Activated CD4-positive, alpha-beta T cell treated with anti-CD3 and anti-CD28 coated beads for 4 hours (primary cell): Measurements from ENCODE around the gene LEMD1.
"Not testable (repeated sequence)": the region's sequence is repeated elsewhere in the genome, so short reads cannot be mapped to it uniquely, and the experiment has no call there.

Source experiments
- DNase-seq, 2 donors: peaks; one replicate each; pipeline ENCODE4 v3.0.0-alpha.2; 2020

Gene LEMD1

GRCh38 chr1:205424901-205425600 lies 3.2 kb upstream of the LEMD1 start:
- DNase-seq: no peak

DNA sequence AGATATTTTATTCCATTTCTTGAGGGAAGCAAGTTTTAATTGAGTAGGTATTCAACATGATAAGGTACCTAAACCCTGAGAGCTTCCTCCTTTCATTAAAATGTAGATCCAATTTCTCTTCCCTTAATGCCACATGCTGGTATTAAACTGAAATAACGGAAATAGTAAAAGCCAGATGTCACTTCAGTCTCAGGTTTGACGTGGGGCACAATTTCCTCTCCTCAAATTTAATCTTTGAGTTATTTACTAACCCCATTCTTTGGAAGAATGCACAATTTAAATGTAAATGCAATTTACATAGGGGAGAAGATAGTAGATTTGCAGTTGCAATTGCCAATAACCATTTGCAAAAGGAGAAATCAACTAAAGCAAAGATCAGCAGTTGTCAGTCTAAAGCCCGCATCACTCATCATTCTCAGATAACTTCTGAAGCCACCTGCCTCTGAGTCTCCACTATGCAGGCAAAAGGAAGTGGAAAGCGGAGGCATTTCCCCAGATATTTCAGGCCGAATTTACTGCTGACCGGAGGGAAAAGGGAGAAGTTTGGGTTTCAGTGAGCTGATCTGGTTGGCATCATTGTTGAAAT lies 2.1 kb upstream of the LEMD1 start:
- DNase-seq: no peak

- no peak for DNase-seq
Measured at GRCh38 chr1:205422993-205423642, 1.3 kb upstream of the LEMD1 start.

DNA sequence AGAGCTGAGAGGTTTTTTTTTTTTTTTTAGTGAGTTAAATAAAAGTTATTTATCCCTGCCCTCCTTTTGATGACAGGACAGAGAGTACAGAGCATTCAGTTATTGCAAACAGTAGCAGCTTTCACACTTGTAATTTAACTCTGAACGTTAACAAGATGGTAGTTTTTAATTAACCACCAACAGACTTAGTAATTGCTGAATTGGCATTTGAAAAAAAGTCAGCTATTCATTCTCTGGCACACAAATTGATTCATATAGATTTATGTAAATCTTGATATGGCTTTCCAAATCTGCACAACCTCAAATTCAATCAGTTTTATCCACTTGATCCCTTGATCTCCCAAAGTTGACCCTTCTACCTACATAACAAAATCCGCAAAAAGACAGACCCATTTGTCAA lies 918 bp downstream of the LEMD1 start:
- DNase-seq: no peak

- DNase-seq: no peak
Measured at GRCh38 chr1:205417870-205418635, 3.8 kb downstream of the LEMD1 start.

DNA sequence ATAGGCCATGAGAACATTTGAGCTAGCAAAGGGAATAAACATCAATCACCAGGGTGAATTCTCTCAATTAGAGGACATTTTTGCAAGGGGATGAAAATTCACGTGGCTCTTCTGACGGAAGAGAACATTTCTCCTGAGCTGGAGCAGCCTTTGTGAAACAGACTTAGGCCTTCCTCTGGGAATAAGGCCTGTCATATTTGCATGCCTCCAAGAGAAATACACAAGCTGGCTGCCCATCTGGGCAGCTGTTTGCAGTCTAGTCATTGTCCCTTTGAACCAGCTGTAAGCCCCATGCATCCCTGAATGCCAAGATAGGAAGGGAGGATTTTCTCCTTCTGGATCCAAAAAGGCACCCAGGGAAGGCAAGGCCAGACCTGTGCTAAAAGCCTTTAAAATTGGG lies 5.5 kb downstream of the LEMD1 start:
- no peak for DNase-seq

GRCh38 chr1:205410581-205411298 lies 11.1 kb downstream of the LEMD1 start:
- DNase-seq: no peak

- DNase-seq: no peak
Measured at GRCh38 chr1:205407970-205408369, 13.9 kb downstream of the LEMD1 start.

DNA sequence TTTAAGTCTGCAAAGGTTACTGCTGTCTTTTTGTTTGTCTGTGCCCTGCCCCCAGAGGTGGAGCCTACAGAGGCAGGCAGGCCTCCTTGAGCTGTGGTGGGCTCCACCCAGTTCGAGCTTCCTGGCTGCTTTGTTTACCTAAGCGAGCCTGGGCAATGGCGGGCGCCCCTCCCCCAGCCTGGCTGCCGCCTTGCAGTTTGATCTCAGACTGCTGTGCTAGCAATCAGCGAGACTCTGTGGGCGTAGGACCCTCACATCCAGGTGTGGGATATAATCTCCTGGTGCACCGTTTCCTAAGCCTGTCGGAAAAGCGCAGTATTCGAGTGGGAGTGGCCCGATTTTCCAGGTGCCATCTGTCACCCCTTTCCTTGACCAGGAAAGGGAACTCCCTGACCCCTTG lies 15.6 kb downstream of the LEMD1 start:
- not testable (repeated sequence) for DNase-seq

- DNase-seq: not testable (repeated sequence)
Measured at GRCh38 chr1:205404484-205404883, 17.4 kb downstream of the LEMD1 start.

GRCh38 chr1:205398586-205398985 lies 23.3 kb downstream of the LEMD1 start:
- no peak for DNase-seq

GRCh38 chr1:205396967-205397616 lies 24.8 kb downstream of the LEMD1 start:
- DNase-seq: peak in 1 of 2 donors; percentile 7

- no peak for DNase-seq
Measured at GRCh38 chr1:205395616-205396015, 26.2 kb downstream of the LEMD1 start.

DNA sequence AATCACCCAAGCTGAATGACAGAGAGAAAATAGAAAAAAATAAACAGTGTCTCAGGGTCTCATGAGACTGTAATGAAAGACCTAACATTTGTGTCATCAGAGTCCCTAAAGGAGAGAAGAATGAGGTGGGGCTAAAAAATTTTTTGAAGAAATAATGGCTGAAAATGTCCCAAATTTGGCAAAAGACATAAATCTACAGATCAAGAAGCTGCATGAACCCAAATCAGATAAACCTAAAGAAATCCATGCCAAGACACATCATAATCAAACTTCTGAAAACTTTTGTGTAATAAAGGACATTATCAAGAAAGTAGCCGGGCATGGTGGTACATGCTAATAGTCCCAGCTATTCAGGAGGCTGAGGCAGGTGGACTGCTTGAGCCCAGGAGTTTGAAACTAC lies 29.2 kb downstream of the LEMD1 start:
- no peak for DNase-seq

DNA sequence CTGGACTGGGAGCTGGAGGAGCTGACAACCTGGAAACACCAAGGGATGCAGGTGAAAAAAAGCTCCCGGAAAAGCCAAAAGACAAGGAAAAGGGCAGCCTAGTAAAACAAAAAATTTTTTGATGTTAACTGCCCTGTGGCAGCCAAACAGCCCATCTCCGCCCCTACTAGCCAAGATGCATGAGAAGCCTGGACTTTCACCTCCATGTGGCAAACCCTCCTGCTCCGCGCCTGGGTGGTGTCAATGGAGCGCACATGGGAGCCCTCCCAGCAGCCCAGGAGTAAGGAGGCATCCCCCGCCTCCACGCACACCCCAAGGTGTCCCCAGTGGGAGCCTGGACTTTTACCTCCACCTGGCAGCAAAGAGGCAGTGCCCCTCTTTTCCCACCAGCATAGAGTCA lies 30.5 kb downstream of the LEMD1 start:
- DNase-seq: no peak

- DNase-seq: no peak
Measured at GRCh38 chr1:205387845-205388244, 34.0 kb downstream of the LEMD1 start.

GRCh38 chr1:205382990-205383389 lies 38.9 kb downstream of the LEMD1 start:
- DNase-seq: not testable (repeated sequence)

- DNase-seq: no peak
Measured at GRCh38 chr1:205382561-205382960, 39.3 kb downstream of the LEMD1 start.

- no peak for DNase-seq
Measured at GRCh38 chr1:205381305-205381704, 40.6 kb downstream of the LEMD1 start.

- DNase-seq: no peak
Measured at GRCh38 chr1:205380882-205381281, 41.0 kb downstream of the LEMD1 start.

- no peak for DNase-seq
Measured at GRCh38 chr1:205379056-205379455, 42.8 kb downstream of the LEMD1 start.

DNA sequence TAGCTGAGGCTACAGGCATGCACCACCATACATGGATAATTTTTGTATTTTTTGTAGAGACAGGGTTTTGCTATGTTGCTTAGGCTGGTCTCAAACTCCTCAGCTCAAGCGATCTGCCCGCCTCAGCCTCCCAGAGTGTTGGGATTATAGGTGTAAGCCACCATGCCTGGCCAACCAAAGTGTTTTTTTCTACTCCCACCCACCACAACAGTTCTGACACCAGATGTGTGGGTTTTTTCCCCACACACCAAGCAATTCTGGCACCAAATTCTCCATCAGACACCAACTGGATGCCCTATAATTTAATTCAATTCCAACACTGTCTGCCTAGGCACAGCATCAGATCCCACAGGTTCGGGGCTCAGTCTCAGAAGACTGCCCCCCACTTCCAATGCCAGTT lies 44.5 kb downstream of the LEMD1 start:
- no peak for DNase-seq
